ENCODE results near the gene GON7.
"Not testable (repeated sequence)": the region's sequence is repeated elsewhere in the genome, so short reads cannot be mapped to it uniquely, and the experiment has no call there.

Gene GON7

DNA sequence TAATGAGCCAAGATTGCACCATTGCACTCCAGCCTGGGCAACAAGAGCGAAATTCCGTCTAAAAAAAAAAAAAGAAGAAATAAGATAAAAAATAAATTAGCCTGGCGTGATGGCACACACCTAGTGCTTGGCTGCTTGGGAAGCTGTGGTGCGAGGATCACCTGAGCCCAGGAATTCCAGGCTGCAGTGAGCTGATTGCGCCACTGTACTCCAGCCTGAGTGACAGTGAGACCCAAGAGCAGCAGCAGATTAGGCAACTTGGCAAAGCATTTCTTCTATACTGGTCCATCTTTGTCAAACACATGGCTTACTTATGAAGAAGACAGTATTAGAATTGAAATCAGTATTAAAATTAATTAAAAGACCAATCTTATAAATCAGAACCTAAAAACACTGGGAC lies 6.3 kb downstream of the GON7 start:
- Histone ChIP-seq H3K9me3 (ENCODE audit: control insufficient read depth, insufficient read depth, low read length) (no peaks in the 10 kb centered on the region), H3K36me3 (ENCODE audit: control insufficient read depth, insufficient read depth, low read length) (no peaks in the 10 kb centered on the region), H3K27me3 (ENCODE audit: control insufficient read depth, insufficient read depth, low read length) (no peaks in the 10 kb centered on the region), H3K4me1 (ENCODE audit: control insufficient read depth, insufficient read depth, low read length) (no peaks in the 10 kb centered on the region), H3K27ac (ENCODE audit: low read length) (no peak overlapping the region), H3K4me3 (ENCODE audit: low read length) (no peak overlapping the region)
- no peak for DNase-seq (ENCODE audit: low read depth, low spot score)
- WGBS (ENCODE audit: insufficient coverage, insufficient read length), result no CpG with 5 or more reads among the region's 5 CpGs

DNA sequence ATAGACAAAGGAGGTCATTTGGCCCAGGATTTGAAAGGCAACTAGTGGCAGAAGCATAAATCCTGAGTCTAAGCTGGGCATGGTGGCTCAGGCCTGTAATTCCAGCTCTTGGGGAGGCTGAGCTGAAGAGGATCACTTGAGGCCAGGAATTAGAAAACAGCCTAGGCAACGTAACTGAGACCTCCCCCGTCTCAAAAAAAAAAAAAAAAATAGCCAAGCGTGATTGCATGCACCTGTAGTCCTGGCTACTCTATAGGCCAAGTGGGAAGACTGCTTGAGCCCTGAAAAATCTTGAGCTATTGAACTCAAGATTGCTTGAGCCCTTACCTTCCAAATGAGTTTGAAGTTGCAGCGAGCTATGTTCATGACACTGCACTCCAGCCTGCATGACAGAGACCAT lies 7.8 kb downstream of the GON7 start:
- no peaks in the 10 kb centered on the region for H3K4me1 ChIP-seq (ENCODE audit: control insufficient read depth, insufficient read depth, low read length)
- H3K4me3 ChIP-seq (ENCODE audit: low read length), result no peak overlapping the region
- no peaks in the 10 kb centered on the region for H3K36me3 ChIP-seq (ENCODE audit: control insufficient read depth, insufficient read depth, low read length)
- WGBS (ENCODE audit: insufficient coverage, insufficient read length), result no CpG with 5 or more reads among the region's 4 CpGs
- no peaks in the 10 kb centered on the region for H3K9me3 ChIP-seq (ENCODE audit: control insufficient read depth, insufficient read depth, low read length)
- no peak for DNase-seq (ENCODE audit: low read depth, low spot score)
- no peak overlapping the region for H3K27ac ChIP-seq (ENCODE audit: low read length)
- H3K27me3 ChIP-seq (ENCODE audit: control insufficient read depth, insufficient read depth, low read length), result no peaks in the 10 kb centered on the region

DNA sequence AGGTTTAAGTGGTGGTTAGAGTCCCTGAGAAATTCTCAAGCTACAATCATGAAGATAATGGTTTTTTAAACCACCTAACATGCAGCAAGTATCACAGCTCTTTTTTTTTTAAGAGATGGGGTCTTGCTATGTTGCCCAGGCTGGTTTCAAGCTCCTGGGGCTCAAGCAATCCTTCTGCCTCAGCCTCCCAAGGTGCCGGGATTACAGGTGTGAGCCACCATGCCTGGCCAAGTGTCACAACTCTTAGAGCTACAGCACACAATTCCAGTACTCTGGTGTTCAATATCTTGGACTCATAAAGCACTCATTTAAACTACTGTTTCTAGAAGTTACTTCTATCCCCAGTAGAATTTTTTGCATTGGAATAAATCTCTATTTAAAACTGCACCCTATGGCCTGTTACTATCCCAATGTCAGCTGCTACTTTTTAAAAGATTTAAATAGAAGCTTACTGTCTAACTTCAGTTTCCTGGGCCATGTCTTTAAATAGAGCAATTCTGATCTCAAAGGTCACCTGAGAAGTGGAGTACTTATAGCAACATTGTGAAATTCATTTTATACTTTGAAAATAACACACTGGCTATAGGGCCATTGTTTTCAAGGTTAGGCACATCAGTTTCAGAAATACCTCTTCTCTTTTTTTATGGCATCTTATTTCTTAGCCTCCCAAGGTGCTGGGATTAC lies 11.4 kb downstream of the GON7 start:
- Histone ChIP-seq H3K36me3 (ENCODE audit: control insufficient read depth, insufficient read depth, low read length) (no peaks in the 10 kb centered on the region), H3K4me3 (ENCODE audit: low read length) (no peak overlapping the region), H3K27ac (ENCODE audit: low read length) (no peak overlapping the region), H3K27me3 (ENCODE audit: control insufficient read depth, insufficient read depth, low read length) (no peaks in the 10 kb centered on the region), H3K4me1 (ENCODE audit: control insufficient read depth, insufficient read depth, low read length) (no peaks in the 10 kb centered on the region), H3K9me3 (ENCODE audit: control insufficient read depth, insufficient read depth, low read length) (no peaks in the 10 kb centered on the region)
- DNase-seq (ENCODE audit: low read depth, low spot score), result no peak
- no CpG with 5 or more reads among the region's 1 CpG for WGBS (ENCODE audit: insufficient coverage, insufficient read length)

DNA sequence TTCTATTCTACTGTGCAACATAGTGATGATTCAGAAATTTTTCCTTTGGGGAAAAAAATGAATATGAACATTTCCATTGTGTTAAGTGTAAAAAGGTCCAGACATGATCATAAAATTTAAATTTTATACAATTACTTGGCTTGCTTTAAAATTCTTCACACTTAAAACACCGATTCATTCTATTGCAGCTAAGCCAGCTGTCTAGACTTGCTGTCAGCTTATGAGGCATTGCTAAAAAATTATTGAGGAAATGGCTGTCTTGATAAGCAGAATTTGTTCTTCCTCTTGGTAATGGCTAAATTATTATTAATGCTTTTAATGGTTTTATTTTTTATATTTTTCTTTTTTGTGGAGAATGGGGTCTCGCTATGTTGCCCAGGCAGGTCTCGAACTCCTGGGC lies 19.9 kb downstream of the GON7 start:
- no peak overlapping the region for H3K4me3 ChIP-seq (ENCODE audit: low read length)
- no peaks in the 10 kb centered on the region; the same call in 1 of the 2 replicates for H3K36me3 ChIP-seq (ENCODE audit: control insufficient read depth, insufficient read depth, low read length)
- no CpG with 5 or more reads among the region's 3 CpGs for WGBS (ENCODE audit: insufficient coverage, insufficient read length)
- no peaks in the 10 kb centered on the region for H3K9me3 ChIP-seq (ENCODE audit: control insufficient read depth, insufficient read depth, low read length)
- H3K27me3 ChIP-seq (ENCODE audit: control insufficient read depth, insufficient read depth, low read length), result no peaks in the 10 kb centered on the region
- no peaks in the 10 kb centered on the region for H3K4me1 ChIP-seq (ENCODE audit: control insufficient read depth, insufficient read depth, low read length)
- no peak for DNase-seq (ENCODE audit: low read depth, low spot score)
- no peak overlapping the region for H3K27ac ChIP-seq (ENCODE audit: low read length)

DNA sequence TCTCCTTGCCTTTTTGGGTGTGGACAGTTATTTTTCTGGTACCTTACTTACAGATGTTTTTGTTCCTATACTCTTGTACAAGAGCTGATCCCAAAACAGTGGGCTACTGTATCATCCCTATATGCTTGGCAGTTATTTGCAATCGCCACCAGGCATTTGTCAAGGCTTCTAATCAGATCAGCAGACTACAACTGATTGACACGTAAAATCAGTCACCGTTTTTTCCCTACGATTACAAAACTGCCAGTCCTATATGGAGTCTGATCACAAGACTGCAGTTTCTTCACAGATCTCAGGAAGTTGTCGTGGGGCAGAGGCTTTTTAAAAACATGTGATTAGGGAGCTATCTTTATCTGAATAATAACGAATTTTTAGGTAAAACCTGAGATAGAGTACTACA lies 20.4 kb downstream of the GON7 start:
- Histone ChIP-seq H3K4me3 (ENCODE audit: low read length) (no peak overlapping the region; the same call in 1 of the 2 replicates), H3K36me3 (ENCODE audit: control insufficient read depth, insufficient read depth, low read length) (no peaks in the 10 kb centered on the region; the same call in 1 of the 2 replicates), H3K27ac (ENCODE audit: low read length) (no peak overlapping the region), H3K4me1 (ENCODE audit: control insufficient read depth, insufficient read depth, low read length) (no peaks in the 10 kb centered on the region), H3K27me3 (ENCODE audit: control insufficient read depth, insufficient read depth, low read length) (no peaks in the 10 kb centered on the region), H3K9me3 (ENCODE audit: control insufficient read depth, insufficient read depth, low read length) (no peaks in the 10 kb centered on the region)
- WGBS (ENCODE audit: insufficient coverage, insufficient read length), result no CpG with 5 or more reads among the region's 6 CpGs
- DNase-seq (ENCODE audit: low read depth, low spot score), result no peak

DNA sequence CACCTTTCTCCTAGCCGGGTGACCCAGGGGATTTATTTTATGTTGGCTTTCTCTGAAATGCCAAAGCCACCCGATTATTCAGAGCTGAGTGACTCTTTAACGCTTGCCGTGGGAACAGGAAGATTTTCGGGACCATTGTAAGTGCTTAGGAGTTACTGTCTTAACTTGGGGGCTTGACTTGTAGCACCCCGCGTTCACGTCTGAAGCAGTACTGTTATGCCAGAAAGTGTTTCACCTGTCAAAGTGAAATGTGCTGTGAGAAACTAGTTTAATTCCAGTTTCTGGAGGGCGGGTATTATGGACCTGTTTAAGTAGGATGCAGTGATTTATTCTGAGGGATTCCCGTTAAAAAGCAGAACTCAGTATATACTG lies 21.5 kb downstream of the GON7 start:
- H3K4me1 ChIP-seq (ENCODE audit: control insufficient read depth, insufficient read depth, low read length), result no peaks in the 10 kb centered on the region
- WGBS (ENCODE audit: insufficient coverage, insufficient read length), result no CpG with 5 or more reads among the region's 10 CpGs
- no peak overlapping the region for H3K27ac ChIP-seq (ENCODE audit: low read length)
- H3K9me3 ChIP-seq (ENCODE audit: control insufficient read depth, insufficient read depth, low read length), result no peaks in the 10 kb centered on the region
- H3K4me3 ChIP-seq (ENCODE audit: low read length), result peak overlapping the region; percentile 95; the same call in 1 of the 2 replicates
- no peaks in the 10 kb centered on the region for H3K27me3 ChIP-seq (ENCODE audit: control insufficient read depth, insufficient read depth, low read length)
- H3K36me3 ChIP-seq (ENCODE audit: control insufficient read depth, insufficient read depth, low read length), result no peaks in the 10 kb centered on the region; the same call in 1 of the 2 replicates
- no peak for DNase-seq (ENCODE audit: low read depth, low spot score)

DNA sequence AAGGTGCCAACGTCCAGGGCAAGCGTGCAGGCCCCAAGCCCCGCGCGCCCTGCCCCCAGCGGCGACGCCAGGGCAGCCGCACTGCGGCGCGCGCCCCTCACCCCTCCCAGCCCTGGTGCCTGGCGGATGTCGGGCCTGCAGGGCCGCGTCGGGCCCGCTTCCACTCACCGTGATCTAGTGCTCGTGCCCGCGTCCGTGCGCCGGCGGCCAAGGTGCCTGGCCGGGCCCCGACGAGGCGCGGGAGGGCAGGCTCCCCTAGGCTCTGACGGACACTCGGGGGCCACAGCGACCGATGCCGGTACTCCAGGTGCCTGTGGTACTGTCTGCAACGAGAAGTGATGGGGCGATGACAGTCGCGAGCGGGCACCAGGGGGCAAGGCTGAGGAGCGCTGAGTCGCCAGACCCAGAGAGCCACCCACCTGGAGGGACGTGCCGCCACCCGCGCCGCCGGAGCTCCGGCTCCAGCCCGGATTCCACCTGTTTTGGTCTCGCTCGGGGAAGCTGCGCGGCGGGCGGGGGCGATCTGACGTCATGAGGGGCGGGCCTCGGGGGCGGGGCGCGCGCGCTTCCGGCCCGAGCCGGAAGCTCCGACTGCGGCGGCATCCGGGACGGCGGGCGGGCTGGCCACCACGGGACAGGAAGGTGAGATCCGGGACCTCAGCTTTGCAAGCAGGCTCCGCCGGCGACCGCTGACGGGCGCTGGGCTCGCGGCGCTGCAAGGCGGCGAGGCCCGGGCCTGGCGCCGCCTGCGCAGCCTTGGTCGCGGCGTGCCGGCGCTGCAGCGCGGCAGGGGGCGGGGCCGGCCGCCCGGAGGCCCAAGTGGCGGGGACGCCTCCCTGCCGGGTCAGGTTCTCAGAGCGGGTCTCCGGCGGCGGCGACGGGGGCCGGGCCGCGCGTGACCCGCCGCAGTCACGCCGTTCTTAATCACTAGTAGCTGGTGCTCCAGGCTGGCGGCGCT lies 22.2 kb downstream of the GON7 start, which contains the start of the genes LYSET and MOAP1:
Gene LYSET (plus strand): TSS at position 927 of the 958 bp plus-strand sequence. CDS start 89 bp downstream, outside the sequence.
Gene MOAP1 (minus strand): TSS at position 507 of the 958 bp plus-strand sequence. CDS start 655 bp downstream, outside the sequence.
- peak; percentile 31 for DNase-seq (ENCODE audit: low read depth, low spot score)
- no CpG with 5 or more reads among the region's 124 CpGs for WGBS (ENCODE audit: insufficient coverage, insufficient read length)
- Histone ChIP-seq H3K27me3 (ENCODE audit: control insufficient read depth, insufficient read depth, low read length) (no peaks in the 10 kb centered on the region), H3K9me3 (ENCODE audit: control insufficient read depth, insufficient read depth, low read length) (no peaks in the 10 kb centered on the region), H3K4me3 (ENCODE audit: low read length) (peak within 1 kb of the TSS; percentile 95), H3K36me3 (ENCODE audit: control insufficient read depth, insufficient read depth, low read length) (no peaks in the 10 kb centered on the region; the same call in 1 of the 2 replicates), H3K4me1 (ENCODE audit: control insufficient read depth, insufficient read depth, low read length) (no peaks in the 10 kb centered on the region), H3K27ac (ENCODE audit: low read length) (no peak within 1 kb of the TSS)

DNA sequence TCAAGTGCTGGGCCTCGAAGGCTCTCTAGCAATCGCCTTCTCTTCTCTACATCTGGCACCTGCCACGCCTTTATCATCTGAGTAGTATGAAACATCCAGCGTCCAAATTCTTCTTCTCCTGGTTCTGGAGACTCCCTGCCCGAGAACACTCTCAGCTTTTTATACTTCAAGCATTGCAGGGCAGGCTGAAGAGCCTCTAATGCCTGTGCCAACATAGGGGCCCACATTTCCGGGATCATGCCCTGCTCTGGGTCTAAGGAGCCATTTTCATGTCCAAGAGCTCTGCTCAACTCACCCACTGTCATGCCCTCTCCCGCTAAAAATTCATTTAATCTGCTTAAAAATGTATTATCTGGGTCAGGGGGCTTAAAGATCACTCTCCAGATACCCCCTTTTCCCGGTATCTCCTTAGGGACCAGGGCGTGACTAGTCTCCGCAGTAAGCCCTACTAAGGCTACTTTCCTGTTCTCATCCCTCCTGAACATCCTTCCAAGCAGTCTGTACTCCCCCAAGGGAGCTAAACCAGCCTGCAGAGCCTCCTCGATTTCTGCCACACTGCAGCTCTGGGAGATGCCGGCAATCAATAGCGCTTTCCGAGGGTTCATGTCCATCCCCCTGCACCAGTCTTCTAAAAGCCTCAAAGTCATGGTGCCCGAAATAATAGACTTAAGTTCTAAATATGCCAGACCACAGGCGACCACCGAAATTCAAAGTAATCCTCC lies 23.1 kb downstream of the GON7 start:
- no peak for DNase-seq (ENCODE audit: low read depth, low spot score)
- Histone ChIP-seq H3K4me1 (ENCODE audit: control insufficient read depth, insufficient read depth, low read length) (no peaks in the 10 kb centered on the region), H3K36me3 (ENCODE audit: control insufficient read depth, insufficient read depth, low read length) (no peaks in the 10 kb centered on the region; the same call in 1 of the 2 replicates), H3K4me3 (ENCODE audit: low read length) (peak overlapping the region; percentile 95; the same call in 1 of the 2 replicates), H3K27ac (ENCODE audit: low read length) (no peak overlapping the region), H3K27me3 (ENCODE audit: control insufficient read depth, insufficient read depth, low read length) (no peaks in the 10 kb centered on the region), H3K9me3 (ENCODE audit: control insufficient read depth, insufficient read depth, low read length) (no peaks in the 10 kb centered on the region)
- no CpG with 5 or more reads among the region's 17 CpGs for WGBS (ENCODE audit: insufficient coverage, insufficient read length)

DNA sequence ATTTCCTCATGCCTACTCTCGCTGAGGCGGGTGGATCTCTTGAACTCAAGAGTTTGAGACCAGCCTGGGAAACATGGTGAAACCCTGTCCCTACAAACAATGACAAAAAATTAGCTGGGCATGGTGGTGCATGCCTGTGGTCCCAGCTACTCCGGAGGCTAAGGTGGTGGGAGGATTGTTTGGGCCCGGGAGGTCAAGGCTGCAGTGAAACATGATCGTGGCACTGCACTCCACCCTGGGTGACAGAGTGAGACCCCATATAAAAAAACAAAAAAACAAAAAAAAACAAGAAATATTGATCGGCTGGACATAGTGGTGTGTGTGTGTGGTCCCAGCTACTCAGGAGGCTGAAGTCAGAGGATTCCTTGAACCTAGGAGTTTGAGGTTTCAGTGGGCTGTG lies 31.4 kb downstream of the GON7 start:
- H3K4me3 ChIP-seq (ENCODE audit: low read length), result no peak overlapping the region
- DNase-seq (ENCODE audit: low read depth, low spot score), result no peak
- H3K27ac ChIP-seq (ENCODE audit: low read length), result no peak overlapping the region
- no peaks in the 10 kb centered on the region for H3K27me3 ChIP-seq (ENCODE audit: control insufficient read depth, insufficient read depth, low read length)
- no peaks in the 10 kb centered on the region for H3K9me3 ChIP-seq (ENCODE audit: control insufficient read depth, insufficient read depth, low read length)
- WGBS (ENCODE audit: insufficient coverage, insufficient read length), result no CpG with 5 or more reads among the region's 6 CpGs
- H3K4me1 ChIP-seq (ENCODE audit: control insufficient read depth, insufficient read depth, low read length), result no peaks in the 10 kb centered on the region
- no peaks in the 10 kb centered on the region for H3K36me3 ChIP-seq (ENCODE audit: control insufficient read depth, insufficient read depth, low read length)

DNA sequence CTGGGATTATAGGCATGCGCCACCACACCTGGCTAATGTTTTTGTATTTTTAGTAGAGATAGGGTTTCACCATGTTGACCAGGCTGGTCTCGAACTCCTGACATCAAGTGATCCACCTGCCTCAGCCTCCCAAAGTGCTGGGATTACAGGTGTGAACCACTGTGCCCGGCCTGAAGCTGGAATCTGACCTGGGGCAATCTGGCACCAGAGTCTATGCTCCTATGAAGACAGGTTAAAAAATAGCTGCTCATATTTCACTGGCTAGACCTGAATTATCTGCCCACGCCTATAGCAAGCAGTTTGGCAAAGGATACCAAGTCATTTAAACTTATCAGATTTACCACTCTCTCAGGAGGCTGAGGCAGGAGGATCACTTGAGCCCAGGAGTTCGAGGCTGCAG lies 32.1 kb downstream of the GON7 start:
- not testable (repeated sequence) for DNase-seq (ENCODE audit: low read depth, low spot score); H3K4me1 ChIP-seq (ENCODE audit: control insufficient read depth, insufficient read depth, low read length)
- WGBS (ENCODE audit: insufficient coverage, insufficient read length), result no CpG with 5 or more reads among the region's 5 CpGs

More for the DNA sequence above, 32.1 kb downstream of the GON7 start:
- not testable (repeated sequence) for H3K27me3 ChIP-seq (ENCODE audit: control insufficient read depth, insufficient read depth, low read length); H3K36me3 ChIP-seq (ENCODE audit: control insufficient read depth, insufficient read depth, low read length); H3K4me3 ChIP-seq (ENCODE audit: low read length); H3K9me3 ChIP-seq (ENCODE audit: control insufficient read depth, insufficient read depth, low read length); H3K27ac ChIP-seq (ENCODE audit: low read length)
